Left cardiac atrium (tissue), 4 donors: Measurements from ENCODE around the gene CD86. TPM values are rescaled to one million over a fixed set of nuclear protein-coding genes. Genes with fewer than 3 reads are reported as not detected.

ENCODE experiments used
- ATAC-seq, 2 donors: fragments of 200-7000 bp; cut with Tn5 transposase; one replicate each; pipeline ENCODE4 v1.9.1; 2020; ENCODE audit warnings: mild to moderate bottlenecking in 2 of 2, moderate library complexity in 2 of 2
- DNase-seq: peaks from one replicate; pipeline ENCODE4 v3.0.0-alpha.2; 2020
- intact Hi-C, 2 donors: fragments of 100-400 bp; cut with DNase I; formaldehyde crosslinking; loops; one replicate each; pipeline versions ENCODE4 v1.14.1 to v1.15.1; 2022 to 2023
- total RNA-seq, 2 donors: library from RNA; stranded (reverse); fragmentation: NEBNext Ultra II Directional; extraction: Animal tissue kit (Norgen Biotek cat#: 25700); gene quantifications; one replicate each; pipeline ENCODE4 v1.2.1, GENCODE V29; 2021
- donor health status: DM: no; HTN: yes; CAD: no.
- donor health status: DM: no; HTN: yes; CAD: no; lungs with severe emphysema.
- donor health status: DM: yes; HTN: yes; CAD: no.
- donor health status: Dilated cardiomyopathy.

CD86 gene
- total RNA-seq, 2 donors from 2014 or later = 3.1 to 8.7 TPM

DNA sequence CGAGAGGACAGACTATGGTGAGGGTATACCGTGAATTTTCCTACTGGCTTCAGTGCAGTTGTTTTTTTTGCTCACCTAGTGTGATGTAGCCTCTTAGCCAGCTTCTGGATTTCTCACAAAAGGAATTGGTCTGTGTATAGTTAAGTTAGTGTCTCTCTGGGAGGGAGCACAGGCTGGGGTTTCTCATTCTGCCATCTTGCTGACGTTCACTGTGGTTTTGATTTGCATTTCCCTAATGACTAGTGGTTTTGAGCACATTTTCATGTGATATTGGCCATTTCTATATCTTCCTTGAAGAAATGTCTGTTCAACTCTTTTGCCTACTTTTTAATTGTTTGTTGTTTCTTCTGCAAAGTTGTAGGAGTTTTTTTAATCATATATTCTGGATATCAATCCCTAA lies 2.2 kb upstream of the CD86 start:
- ATAC-seq = no peak
- intact Hi-C loops = no loop called here

DNA sequence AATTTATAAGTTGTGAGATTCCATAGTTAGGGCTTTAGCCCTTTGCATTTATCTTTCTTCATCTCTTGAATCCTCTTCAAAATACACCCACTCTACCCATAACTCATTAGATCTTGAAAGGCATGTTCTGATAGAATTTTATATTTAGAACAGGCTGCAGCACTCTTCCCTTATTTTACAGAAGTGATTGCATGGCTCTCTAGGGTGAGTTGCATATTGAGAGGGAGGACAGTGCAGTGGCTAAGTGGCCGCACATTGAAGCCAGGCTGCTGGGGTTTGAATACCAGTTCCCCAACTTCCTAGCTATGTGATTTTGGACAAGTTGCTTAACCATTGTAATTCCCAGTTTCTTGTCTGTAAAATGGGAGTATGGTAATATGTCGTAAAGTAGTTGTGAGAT lies 2.5 kb downstream of the CD86 start:
- intact Hi-C loops = no loop called here
- DNase-seq (no peak), ATAC-seq (peak in 1 of 2 donors; percentile 38)

More for the DNA sequence above, 2.2 kb upstream of the CD86 start:
- no peak for DNase-seq

DNA sequence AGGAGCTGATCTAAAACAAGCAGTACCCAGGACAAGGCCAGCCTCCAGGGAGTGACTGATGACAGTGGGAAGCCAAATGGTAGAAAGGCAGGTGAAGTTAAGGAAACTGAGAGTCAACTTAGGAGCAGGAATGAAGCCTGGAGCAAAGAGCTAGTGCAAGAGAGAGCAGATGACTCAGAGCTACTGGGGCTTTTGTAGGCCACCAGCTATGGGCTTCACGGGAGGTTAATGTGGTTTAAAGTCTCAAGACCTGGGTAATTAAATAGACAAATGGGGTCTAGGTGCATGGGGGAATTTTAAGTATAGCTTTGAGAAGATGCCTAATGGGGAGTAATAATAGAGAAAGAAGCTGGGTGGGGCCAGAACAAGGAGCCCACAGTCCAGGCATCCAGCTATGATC lies 3.1 kb downstream of the CD86 start:
- intact Hi-C loops = no loop called here
- DNase-seq (no peak), ATAC-seq (no peak)

GRCh38 chr3:122060040-122060698 lies 5.0 kb downstream of the CD86 start:
- intact Hi-C loops = no loop called here
- ATAC-seq (no peak), DNase-seq (no peak)

DNA sequence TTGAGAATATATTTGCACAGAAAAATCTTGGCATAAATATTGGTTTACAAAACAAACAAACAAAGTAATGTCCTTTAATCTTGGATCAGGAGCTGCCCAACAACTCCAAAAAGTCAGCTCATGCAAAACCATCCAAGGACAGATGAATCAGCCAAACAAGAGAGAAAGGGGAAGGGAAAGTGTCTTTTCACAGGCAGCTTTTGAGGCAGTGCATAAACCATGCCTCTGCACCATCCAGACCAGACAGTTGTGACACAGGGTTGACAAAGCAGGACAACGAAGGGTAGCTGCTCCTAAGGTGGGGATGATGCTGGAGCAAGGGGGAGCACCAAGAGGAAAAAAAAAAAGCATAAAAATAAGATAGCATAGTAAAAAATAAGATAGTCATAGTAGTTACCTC lies 8.7 kb downstream of the CD86 start:
- ATAC-seq (peak in 1 of 2 donors; percentile 59), DNase-seq (no peak)
- intact Hi-C loops = no loop called here

- ATAC-seq (no peak), DNase-seq (no peak)
- intact Hi-C loops = no loop called here
Measured at GRCh38 chr3:122064326-122064725, 9.2 kb downstream of the CD86 start.

DNA sequence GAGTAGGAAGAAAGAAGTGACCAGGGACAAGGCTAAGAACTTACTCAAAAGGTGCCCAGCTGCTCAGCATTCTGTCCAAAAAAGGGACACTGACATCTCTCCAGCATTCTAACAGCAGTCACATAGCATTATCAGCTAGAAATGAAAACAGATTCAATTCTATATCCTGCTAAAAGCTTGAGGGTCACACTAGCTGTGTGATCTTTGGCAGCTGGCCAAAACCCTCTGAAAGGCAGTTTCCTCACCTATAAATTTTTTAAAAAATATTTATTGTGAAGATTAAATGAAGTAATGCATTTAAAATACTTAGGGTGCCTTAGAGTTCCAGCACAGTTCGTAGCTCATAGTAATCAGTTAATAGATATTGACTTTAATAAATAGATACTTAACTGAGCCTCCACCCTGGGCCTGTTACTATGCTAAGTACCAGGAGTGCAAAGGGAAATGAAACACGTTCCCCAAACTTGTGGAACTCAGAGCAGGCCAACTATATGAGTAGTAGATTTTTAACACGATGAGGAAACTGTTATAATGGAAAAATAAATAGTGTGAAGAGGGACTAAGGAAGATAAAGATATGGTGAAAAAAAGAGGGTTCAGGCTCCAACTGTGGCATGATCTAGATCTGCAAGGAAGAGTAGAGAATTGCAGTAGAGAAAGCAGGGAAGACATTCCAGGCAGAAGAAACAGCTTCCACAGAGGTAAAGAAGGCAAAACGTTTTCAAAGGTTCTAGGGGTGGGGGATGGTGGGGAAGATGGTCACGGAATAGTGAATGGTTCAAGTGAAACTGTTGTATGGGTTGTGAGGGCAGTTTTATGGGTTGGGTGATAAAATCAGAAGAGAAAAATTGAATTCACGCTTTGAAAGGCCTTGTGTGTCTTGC lies 11.4 kb downstream of the CD86 start:
- intact Hi-C loops = no loop called here
- peak; percentile 31 for DNase-seq
- no peak for ATAC-seq

GRCh38 chr3:122067214-122067550 lies 12.0 kb downstream of the CD86 start:
- DNase-seq = no peak
- intact Hi-C loops = no loop called here
- no peak for ATAC-seq

DNA sequence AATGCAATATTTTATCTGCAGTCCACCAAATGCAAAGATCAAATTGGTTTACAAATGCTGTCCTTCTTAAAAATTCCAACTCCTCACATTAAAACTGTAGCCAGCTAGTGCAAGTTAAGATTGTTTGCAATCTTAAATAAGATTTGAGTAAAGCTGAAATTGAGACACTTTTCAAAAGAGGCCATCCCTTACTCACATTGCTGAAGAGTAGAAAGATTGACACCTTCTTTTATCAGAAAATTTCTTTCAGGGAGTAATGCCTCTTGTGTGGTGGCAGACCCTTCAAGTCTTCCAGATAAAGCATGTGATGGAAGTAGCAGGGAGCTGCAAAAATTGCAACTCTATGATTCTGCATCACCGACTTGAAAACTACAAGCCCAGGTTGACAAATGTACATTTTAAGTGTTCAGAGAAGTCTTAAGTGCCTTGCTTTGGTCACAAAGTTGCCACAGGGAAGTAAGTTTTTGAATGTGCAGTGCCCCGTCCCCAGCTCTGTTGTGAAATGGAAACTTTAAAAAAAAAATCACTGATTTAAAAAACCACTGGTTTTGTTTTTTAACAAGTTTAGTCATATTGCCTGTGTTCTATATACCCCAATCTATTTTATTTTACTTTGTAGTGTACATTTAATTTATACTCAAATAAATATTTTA lies 12.6 kb downstream of the CD86 start:
- no peak for ATAC-seq
- intact Hi-C loops = no loop called here
- DNase-seq = no peak

DNA sequence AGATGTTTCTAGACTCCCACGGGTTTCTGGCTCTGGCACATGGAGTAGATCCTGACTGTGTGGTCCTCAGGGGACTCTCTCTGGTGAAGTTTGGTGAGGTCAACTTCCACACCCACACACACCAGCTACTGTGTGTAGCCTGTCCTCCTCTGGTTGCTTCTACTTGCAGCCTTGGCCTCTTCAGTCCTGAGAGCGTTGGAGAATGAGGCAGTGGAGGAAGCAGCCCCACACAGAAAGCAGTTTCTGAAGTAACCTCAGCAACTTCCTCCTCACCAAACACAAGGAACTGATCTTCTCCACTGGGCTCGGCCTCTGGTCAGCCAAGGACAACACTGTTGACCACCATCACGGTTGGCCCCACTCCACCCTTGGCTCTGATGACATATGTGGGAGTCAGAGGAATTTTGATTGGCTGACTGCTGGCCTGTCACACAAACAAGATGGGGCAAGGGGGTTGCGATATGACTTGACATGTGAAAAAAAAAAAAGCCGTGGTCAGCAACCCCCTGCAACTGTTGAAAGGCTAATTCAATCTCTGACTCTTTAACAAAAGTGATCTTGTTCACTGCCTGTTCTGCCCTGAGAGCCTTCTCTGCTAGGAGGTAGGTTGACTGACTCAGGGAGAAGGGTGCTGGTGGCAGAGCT lies 19.6 kb downstream of the CD86 start:
- ATAC-seq (peak; percentile 78 to 93), DNase-seq (peak; percentile 61)
- intact Hi-C loops = no loop called here

DNA sequence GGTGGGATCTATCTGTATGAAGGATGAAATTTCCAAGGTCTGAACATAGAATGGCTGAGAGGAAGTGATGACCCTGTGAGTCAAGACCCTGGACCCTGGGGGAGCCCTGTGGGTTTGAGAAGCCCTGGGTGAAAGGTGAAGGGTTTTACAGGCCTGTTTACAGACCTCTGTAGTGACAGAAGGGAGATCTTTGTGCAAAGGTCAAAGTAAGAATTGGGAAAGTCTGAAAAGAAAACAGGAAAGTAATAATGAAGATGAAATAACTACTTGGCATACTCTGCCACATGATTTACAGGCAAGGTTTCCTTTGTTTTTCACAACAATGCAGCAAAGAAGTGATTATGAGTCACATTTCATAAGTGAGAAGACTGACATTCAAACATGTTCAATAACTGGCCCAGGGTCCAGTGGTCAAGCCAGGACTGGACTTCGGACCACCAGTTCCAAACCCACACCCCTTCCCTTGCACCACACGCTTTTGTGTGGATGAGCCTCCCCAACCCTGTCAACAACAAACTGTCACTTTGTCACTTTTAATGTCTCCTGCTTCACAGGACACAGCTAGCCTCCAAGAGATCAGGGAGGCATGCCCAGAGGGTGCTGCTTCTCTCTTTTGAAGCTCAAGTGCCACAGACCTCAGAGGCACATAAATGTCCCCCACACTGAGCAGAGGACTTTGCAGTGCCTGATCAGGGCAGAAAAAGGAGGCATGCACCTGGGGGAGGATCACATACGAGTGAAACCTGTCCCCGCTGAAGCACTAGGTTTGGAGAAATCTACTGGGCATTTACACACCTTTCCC lies 21.5 kb downstream of the CD86 start:
- ATAC-seq (no peak), DNase-seq (no peak)
- intact Hi-C loops = no loop called here

- intact Hi-C loops = no loop called here
- DNase-seq (no peak), ATAC-seq (no peak)
Measured at GRCh38 chr3:122077293-122078234, 22.4 kb downstream of the CD86 start.

DNA sequence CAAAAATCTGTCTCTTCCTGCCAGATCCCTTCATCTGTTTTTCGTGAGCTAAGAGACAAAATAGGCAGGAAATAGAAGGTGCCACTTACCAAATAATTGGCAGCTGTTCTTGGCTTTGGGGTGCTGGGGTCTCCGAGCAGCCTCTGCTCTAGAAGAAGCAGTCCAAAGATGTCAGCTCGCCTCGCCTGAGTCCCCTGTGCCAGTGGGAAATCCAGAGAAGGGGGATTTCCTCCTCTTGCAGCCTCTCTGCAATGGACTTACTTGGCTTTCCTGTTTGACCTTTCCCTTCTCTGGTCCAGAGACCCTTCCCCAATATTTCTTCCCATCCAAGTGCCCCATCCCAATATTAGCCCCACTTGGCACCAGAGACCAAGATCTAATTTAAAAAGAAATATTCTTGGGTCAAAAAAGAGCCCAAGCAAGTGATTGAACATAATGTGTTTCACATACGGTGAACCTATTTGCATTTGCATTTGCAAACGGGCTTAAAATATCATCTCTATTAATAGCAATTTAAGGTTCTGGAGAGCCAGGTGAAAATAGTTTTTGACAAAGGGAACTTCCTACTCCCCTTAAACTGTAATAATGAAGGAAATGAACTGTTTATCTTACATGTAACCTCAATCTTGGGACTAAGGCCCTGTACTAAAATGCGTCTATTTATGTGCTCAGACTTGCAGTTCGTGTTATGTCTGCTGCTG lies 23.2 kb downstream of the CD86 start:
- DNase-seq (no peak), ATAC-seq (no peak)
- intact Hi-C loops = no loop called here

- DNase-seq (no peak), ATAC-seq (no peak)
- intact Hi-C loops = no loop called here
Measured at GRCh38 chr3:122079524-122080206, 24.5 kb downstream of the CD86 start.

- no peak for ATAC-seq
- DNase-seq = no peak
- intact Hi-C loops = no loop called here
Measured at GRCh38 chr3:122080207-122080587, 25.0 kb downstream of the CD86 start.

DNA sequence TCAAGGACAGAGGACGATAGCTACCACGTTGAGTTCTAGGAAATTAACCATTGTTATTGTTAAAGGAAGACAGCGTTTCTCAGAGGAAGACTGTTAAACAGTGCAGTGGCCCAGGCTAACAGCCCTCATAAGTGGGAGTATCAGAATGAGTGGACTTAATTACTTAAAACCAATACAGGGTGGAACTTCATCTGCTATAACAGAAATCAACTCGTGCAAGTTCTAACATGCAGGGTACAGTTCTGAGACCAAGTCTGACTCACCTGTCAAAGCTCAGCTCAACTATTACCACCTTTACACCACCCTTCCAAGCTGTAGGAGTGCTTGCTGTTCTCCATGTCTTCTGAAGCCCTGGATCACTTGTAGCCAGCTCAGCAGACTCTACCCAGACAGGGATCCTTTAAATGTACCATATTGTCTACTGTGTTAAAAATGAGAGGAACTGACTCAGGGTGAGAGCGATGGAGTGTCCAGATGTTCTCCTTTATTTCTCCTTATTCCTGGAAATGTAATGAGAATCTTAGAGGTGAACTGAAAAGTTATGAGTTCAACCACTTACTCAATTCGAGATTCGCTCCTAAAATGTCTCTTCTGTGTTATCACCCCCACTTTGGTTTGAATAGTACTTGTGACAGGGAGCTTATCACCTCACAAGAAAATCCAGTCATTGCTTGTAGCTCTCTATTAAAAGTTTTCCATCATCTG lies 26.5 kb downstream of the CD86 start:
- DNase-seq (no peak), ATAC-seq (no peak)
- intact Hi-C loops = no loop called here
